Measurements from ENCODE around the gene RAB34.

DNA sequence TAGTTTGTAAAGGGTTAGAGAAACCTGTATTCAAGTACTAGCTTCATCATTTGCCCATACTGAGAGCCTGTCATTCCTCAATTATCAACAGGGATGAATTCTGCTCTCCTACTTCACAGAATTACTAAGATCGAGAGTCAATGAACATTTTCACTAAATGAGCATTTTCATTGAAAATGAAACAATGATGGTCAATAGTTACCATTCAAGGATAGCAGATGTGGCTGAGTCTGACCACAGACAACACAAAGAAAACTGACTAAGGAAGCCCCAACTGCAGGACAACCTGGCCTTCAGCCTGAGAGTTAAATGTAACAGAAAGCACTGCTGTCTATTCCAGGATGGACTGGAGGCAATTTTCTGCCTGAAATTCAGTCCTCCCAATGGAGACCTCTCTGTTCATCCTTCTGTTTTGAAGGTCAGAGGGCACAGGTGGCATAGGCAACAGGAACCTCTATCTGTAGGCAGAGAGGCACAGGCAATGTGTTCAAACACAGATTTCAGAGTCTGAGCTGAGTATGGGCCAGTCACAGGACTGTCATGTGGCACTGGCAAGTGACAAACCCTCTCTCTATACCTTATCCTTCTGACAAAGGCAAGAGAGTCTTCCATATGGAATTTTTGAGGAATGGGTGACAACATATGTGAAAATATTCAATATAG, 45.6 kb upstream of the RAB34 start:
- TF ChIP-seq, protein P1, sequence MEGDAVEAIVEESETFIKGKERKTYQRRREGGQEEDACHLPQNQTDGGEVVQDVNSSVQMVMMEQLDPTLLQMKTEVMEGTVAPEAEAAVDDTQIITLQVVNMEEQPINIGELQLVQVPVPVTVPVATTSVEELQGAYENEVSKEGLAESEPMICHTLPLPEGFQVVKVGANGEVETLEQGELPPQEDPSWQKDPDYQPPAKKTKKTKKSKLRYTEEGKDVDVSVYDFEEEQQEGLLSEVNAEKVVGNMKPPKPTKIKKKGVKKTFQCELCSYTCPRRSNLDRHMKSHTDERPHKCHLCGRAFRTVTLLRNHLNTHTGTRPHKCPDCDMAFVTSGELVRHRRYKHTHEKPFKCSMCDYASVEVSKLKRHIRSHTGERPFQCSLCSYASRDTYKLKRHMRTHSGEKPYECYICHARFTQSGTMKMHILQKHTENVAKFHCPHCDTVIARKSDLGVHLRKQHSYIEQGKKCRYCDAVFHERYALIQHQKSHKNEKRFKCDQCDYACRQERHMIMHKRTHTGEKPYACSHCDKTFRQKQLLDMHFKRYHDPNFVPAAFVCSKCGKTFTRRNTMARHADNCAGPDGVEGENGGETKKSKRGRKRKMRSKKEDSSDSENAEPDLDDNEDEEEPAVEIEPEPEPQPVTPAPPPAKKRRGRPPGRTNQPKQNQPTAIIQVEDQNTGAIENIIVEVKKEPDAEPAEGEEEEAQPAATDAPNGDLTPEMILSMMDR (IDR thresholded peaks at IDR 0.05), result no peak
- no peak for TF ChIP-seq EP300 (IDR thresholded peaks at IDR 0.05)
- no peak for TF ChIP-seq POLR2AphosphoS5 (IDR thresholded peaks at IDR 0.05)
- TF ChIP-seq POLR2A (IDR thresholded peaks at IDR 0.05), result no peak

All from sigmoid colon (tissue), 4 donors.